Measurements from ENCODE around the gene GBP2. TPM values are rescaled to one million over a fixed set of nuclear protein-coding genes. Genes with fewer than 3 reads are reported as not detected.
A peak's percentile ranks its signal among the peaks of the same experiment; 100 is the strongest.

GBP2 gene
- total and polyA plus RNA-seq, 8 donors: 2.4 to 19.5 (median 7.8) TPM

- Histone ChIP-seq H3K4me3 (peak overlapping the region in 2 of 4 donors; percentile 17 to 39), H3K9me3 (no peaks in the 10 kb centered on the region), H3K27me3 (no peaks in the 10 kb centered on the region), H3K27ac (peak overlapping the region in 2 of 4 donors; percentile 53 to 80), H3K4me1 (peaks cover 0 to 17% (median 7%) of the 10 kb centered on the region in 3 donors), H3K36me3 (no peaks in the 10 kb centered on the region)
- peak; percentile 13 to 48 (median 34) for ATAC-seq
- no peak for FAIRE-seq
- DNase-seq: no peak
- 53 to 57% methylated on average over 3 of the region's 3 CpGs for WGBS, 2 donors
- TF ChIP-seq CTCF (IDR thresholded peaks at IDR 0.05): no peak
- intact Hi-C loops (cut with DNase I): no loop called here
These were observed 538 bp downstream of the GBP2 start for GRCh38 chr1:89125240-89125912.

GRCh38 chr1:89121641-89122040 is 4.3 kb downstream of the GBP2 start:
- FAIRE-seq (no peak), DNase-seq (no peak), ATAC-seq (no peak)
- Histone ChIP-seq H3K4me3 (no peak overlapping the region), H3K4me1 (peaks cover 0 to 12% (median 0%) of the 10 kb centered on the region in 3 donors), H3K27me3 (no peaks in the 10 kb centered on the region), H3K27ac (no peak overlapping the region), H3K36me3 (no peaks in the 10 kb centered on the region), H3K9me3 (no peaks in the 10 kb centered on the region)
- intact Hi-C loops (cut with DNase I): no loop called here
- no peak for TF ChIP-seq CTCF (IDR thresholded peaks at IDR 0.05)
- 90 to 92% methylated on average over 8 of the region's 8 CpGs for WGBS, 2 donors

- Histone ChIP-seq H3K9me3 (no peaks in the 10 kb centered on the region), H3K36me3 (peaks cover 0 to 9% (median 0%) of the 10 kb centered on the region in 3 donors), H3K27ac (no peak overlapping the region), H3K27me3 (no peaks in the 10 kb centered on the region), H3K4me1 (no peaks in the 10 kb centered on the region), H3K4me3 (no peak overlapping the region)
- no peak for ATAC-seq
- 58 to 72% methylated on average over 2 of the region's 2 CpGs for whole genome bisulfite sequencing, 2 donors
- DNase-seq: no peak
- TF ChIP-seq CTCF (IDR thresholded peaks at IDR 0.05): no peak
- intact Hi-C loops (cut with DNase I): no loop called here
- no peak for FAIRE-seq
These were observed 11.3 kb downstream of the GBP2 start for GRCh38 chr1:89114662-89115061.

- DNase-seq: no peak
- no peak for ATAC-seq
- Histone ChIP-seq H3K4me3 (no peak overlapping the region), H3K9me3 (no peaks in the 10 kb centered on the region), H3K27ac (no peak overlapping the region), H3K4me1 (no peaks in the 10 kb centered on the region), H3K36me3 (peaks cover 0 to 9% (median 0%) of the 10 kb centered on the region in 3 donors), H3K27me3 (no peaks in the 10 kb centered on the region)
- TF ChIP-seq CTCF (IDR thresholded peaks at IDR 0.05): no peak
- FAIRE-seq: no peak
- intact Hi-C loops (cut with DNase I): no loop called here
- WGBS, 2 donors: 68 to 72% methylated on average over 5 of the region's 5 CpGs
These were observed 12.9 kb downstream of the GBP2 start for GRCh38 chr1:89112871-89113613.

- TF ChIP-seq CTCF (IDR thresholded peaks at IDR 0.05): no peak
- 87 to 91% methylated on average over 17 of the region's 17 CpGs for WGBS, 2 donors
- no peaks in the 10 kb centered on the region for H3K36me3 ChIP-seq
- intact Hi-C loops (cut with DNase I): no loop called here
- no peaks in the 10 kb centered on the region for H3K4me1 ChIP-seq
- no peaks in the 10 kb centered on the region for H3K9me3 ChIP-seq
- H3K27ac ChIP-seq: no peak overlapping the region
- FAIRE-seq (no peak), DNase-seq (no peak), ATAC-seq (no peak)
- H3K4me3 ChIP-seq: no peak overlapping the region
- no peaks in the 10 kb centered on the region for H3K27me3 ChIP-seq
These were observed 21.2 kb downstream of the GBP2 start for GRCh38 chr1:89104687-89105086.
